Limb (tissue), 2 donors: Measurements from ENCODE around the gene FAM222A.
A peak's percentile ranks its signal among the peaks of the same experiment; 100 is the strongest.

Experiments used
- DNase-seq, 2 donors: peaks; one replicate each; pipeline ENCODE4 v3.0.0-alpha.2; 2016; ENCODE audit errors: extremely low spot score in 2 of 2

Gene FAM222A

DNA sequence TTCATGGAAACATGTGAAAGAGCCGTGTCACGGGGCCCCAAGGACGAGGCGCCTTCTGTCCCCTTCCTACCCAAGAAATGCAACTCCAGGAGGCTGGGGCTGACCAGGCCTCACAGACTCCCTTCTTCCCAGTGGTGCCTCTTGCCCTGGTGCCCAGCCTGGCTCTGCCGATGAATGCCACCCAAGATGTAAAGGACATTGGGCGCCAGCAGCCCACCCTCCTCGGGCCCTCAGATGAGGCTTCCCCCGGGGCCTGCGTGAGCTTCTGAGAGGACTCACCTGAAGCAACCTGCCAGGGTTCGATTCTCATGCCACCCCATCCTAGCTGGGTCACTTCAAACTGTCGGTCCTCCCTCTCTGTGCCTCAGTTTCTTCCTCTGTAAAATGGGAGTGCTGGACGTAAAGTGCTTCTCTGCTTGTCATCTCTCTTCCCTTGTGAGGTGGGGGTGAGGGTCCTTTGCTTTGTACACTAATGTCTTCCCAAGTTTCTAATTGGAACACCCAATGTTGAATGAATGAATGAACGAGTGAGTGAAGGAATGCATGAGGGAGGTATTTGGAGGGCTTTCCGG lies 10.8 kb downstream of the FAM222A start:
- DNase-seq = no peak

DNA sequence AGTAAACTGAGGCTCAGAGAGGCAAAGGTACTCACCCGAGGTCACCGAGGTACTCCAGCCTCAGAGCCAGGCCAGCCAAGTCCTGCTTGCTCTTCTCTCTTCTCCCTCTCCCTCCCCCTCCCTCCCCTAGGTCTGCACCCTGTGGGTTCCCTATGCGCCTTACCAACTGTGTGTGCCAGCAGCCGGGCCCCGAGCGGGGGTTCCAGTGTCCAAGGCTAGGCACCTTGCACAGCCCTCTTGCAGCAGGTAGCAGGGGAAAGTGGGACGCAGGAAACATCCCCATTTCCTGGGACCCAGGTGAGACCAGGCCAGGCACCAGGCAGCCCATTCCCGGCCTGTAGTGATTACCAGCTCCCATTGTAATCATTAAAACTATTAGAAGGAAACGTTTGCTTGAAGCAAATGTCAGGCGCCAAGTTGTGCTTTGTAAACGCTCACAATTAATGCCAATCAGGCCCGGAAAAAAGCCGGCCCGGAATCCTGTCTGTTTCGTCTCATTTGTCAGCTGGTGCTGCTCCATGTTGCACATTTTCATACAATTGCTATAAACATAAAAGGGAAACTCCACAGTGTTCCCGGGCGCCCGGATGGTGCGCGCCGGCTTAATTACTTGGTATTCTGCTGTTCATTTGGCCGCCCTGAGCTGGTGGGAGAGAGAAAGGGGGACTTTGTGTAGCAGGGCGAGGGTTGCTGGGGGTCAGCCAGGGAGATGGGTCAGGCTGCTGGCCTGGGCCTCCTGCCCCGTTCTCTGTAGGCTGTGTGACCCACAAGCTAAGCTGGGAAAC lies 11.9 kb downstream of the FAM222A start:
- peak in 1 of 2 donors; percentile 36 for DNase-seq

DNA sequence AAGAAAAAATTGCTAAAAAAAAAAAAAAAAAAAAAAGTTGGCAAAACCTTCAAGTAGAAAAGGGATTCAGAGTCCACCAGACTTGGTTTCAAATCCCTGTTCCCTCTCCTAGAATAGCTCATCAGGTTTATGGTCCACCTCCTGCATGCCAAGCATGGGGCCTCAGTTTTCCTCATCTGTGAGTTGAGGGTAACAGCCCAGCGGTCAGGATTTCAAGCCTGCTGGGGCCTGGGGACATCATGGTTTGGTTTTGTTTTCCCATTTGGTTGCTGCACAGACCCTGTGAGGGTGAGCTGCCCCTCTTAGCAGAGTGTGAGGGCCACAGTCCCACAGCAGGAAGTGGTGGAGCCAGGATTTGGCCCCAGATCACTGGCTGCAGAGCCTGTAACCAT lies 12.5 kb downstream of the FAM222A start:
- no peak for DNase-seq

DNA sequence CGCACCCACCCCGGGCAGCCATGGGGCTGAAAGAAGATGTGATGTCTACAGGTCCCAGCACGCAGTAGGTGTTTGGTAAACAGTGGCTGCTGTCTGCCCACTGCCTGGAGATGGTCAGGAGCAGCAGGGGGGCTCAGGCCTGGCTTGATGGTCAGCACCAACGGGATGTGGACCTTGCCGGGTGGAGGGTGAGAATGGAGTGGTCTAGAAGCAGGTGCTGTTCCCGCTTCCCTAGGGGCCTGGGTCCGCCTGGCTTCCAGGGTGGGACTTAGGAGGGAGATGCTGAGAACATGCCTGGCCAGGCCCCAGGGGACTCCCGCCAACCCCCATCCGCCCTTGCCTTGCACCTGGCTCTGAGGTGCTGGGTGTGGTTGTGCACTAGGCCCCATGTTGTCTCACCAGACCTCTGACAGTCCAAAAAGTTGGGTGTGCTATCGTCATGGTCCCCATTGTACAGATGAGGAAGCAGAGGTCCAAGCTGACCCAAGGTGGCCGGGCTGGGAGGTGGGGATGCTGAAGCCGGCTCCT lies 12.9 kb downstream of the FAM222A start:
- DNase-seq = peak in 1 of 2 donors; percentile 33

DNA sequence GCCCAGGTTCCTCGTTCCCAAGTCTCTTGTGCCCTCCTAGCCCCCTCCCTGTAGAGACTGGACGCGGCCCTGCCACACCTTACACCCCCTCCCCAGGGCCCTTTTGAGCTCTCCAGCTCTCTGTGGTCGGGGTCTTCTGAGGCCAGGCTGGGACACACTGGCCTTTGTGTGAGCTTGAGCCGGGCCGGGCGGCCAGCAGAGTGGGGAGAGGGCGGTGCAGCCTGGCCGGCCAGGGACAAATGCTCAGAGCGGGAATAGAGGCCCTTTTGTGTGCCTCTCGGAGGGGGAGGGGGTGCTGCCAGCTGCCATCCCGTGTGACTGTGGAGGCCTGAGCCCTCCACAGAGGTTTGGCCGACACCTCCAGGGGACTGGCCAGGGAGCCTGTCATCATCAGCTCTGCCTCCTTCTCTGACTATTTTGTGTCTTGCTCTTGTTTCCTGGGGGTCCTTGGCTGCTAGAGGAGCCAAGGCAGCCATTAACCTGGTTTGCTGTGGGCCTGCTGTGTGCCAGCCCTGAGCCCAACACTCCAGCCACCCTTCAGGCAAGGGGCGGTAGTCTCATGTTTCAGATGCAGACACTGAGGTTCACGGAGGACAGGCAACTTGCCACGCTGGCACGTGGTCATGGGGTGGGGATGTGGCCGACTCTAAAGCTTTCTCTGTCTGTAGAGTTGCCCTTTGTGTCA lies 13.6 kb downstream of the FAM222A start:
- peak; percentile 21 to 68 for DNase-seq

DNA sequence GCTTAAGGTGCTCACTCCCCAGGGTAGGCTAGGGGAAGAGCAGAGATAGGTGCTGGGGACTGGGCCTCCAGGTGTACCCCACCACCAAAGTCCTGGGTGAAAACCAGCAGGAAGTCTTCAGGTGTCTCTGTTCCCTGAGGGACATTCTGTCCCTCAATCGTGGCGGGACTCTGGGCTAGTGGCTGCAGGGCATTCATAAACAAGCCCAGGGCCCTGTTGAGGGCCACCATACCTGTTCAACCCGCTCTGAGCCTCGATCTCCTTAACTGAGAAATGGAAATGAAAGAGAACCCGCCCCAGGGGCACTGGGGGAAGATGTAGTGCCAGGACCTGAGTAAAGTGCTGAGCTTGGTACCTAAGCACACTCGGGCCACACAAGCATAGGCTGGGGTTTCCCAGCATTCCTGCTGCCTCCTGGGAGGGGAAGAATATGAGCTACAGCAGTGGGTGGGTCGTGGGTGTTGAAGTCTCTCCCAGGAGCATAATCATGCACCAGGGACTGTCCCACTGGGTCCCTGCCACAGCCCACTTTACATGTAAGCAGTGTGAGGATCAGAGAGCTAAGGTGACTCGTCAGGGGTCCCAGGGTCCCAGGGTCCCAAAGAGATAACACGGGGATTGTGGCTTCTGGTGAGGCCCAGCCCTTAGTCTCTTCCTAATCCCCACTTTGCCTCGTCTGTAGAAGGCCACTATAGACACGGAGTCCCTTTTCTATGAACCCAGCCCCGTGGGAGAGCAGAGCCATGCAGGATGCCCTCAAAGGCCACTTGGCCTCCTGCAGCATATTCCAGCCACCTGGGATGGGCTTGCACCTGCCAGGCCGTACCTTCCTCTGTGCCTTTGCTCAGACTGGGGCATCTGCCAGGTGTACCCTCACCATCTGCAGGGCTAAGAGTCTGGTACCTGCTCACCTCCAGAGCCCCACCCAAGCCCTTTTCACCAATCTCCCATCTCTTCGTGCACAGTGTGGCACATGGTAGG lies 14.4 kb downstream of the FAM222A start:
- peak in 1 of 2 donors; percentile 20 for DNase-seq

DNA sequence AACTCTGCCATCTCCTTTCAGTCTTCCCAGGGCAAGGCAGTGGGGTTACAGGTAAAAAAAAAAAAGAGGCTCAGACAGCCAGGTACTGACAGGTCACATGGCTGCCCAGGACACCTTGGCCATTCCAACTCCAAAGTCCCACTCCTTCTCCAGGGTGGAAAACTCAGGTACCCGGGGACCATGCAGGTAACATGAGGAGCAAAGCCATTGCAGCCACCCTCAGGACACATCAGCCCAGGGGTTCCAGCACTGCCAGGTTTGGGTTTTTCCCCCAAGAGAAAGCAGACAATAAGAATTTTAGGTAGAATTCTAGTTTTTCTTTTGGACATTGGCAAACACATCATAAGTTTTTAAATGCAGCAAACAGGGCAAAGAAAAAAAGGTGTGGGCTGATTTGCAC lies 15.3 kb downstream of the FAM222A start:
- DNase-seq = no peak

DNA sequence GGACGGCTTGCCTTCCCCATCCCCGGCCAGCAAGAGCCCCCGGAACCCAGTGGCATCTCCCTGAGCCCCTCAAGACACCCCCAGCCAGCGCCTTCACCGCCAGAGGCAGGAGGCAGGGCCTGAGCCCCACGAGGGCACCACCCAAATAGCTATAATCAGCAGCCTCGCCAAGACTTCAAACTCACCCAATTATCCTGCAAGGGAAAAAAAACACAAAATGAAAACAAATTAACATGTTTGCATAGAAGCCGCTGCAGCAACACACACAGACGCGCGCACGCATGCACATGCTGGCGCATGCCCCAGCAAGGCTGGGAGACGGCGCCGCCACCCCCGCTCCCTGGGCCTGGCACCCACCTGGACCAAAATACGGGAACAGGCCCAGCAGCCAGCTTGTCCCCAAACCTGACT lies 15.8 kb downstream of the FAM222A start:
- DNase-seq = peak in 1 of 2 donors; percentile 24

DNA sequence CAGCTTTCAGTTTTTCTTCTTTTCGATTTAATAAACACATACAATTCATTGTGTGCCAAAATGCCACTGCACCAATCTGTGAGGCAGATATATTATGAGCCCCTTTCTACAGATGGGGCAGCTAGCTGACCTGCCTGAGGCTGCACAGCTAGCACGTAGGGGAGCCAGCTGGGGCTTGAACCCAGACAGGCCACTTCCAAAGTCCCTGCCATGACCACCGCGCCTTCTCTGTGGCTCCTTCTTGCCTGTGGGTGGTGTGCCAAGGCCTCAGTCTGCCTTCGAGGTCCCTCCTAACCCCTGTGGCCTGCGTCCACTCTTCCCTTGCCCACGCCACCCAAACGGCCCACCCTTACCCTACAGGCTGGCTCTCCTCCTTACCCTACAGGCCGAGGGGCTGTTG lies 16.2 kb downstream of the FAM222A start:
- DNase-seq = peak in 1 of 2 donors; percentile 15

DNA sequence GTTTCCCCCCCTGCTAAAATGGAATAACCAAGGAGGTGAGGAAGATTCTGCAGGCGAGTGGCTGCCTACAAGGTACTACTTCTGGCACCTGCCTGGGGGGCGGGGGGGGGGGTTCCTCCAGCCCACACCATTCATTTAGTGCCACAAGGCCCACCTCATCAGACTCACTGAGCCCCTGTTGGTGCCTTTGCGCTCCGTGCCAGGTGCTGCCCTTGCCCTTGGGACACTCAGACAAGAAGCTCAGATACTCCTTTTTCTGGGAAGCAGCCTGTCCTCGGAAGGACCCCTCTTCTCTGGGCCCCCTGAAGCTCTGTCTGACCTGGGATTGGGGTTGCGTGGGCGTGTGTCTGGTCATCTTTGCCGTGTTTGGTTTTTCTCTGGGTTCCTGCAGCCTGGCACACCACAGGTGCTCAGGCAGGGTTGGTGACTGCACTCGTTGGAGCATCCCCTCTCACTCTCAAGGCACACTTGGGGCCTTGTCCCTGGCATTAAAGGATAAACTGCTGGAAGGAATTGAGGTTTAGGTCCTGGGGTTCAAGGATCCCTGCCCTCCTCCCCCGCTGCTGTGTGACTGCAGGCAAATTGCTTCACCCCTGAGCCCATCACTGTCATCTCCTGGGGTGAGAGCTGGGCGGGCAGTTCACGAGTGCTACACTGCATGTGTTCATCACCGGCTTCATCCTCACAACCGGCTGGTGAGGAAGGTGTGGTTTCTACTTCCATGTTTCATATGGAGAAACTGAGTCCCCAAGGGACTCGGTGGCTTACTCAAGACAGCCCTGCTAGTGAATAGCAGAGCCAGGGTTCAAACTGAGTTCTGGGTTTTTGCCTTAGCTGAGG lies 16.9 kb downstream of the FAM222A start:
- peak in 1 of 2 donors; percentile 26 for DNase-seq

DNA sequence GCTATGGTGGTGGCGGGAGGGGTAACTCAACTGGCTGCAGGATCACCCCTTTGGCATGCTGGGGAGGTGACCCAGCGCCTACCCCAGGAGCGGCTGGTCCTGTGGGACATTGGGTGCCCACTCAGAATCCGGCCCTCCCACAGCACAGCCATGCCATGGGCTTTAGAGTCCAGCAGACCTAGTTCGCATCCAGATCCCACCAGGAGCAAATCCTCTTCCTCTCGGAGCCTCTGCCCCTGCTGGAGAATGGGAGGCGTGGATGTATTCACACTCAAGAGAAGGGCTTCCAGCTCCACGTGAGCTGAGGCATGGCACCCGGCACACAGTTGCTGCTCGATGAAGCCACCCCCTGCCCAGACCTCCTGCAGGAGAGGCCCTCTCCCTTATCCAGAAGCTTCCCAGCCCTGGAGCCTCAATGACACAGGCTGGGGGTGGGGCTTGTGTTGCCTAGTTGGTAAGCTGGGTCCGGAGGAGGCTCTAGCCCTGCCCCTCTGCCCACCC lies 17.7 kb downstream of the FAM222A start:
- DNase-seq = peak in 1 of 2 donors; percentile 18

DNA sequence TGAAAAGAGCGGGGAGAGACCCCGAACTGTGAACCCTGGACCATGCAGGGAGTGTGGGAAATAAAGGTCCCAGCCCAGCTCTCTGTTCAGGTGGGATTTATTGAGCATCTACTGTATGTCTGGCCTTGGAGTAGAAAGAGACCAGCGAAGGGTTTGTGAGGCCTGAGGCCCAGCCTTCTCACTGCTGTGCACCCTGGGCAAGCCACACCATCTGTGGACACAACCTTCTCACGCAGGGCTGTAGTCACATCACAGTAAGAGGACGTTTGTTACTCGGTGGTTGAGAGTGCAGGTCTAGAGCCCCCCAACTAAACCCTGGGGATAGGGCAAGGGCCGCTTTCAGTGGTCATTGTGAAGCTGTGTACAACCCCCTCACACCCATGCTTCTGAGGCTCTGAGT lies 18.2 kb downstream of the FAM222A start:
- peak in 1 of 2 donors; percentile 12 for DNase-seq

DNA sequence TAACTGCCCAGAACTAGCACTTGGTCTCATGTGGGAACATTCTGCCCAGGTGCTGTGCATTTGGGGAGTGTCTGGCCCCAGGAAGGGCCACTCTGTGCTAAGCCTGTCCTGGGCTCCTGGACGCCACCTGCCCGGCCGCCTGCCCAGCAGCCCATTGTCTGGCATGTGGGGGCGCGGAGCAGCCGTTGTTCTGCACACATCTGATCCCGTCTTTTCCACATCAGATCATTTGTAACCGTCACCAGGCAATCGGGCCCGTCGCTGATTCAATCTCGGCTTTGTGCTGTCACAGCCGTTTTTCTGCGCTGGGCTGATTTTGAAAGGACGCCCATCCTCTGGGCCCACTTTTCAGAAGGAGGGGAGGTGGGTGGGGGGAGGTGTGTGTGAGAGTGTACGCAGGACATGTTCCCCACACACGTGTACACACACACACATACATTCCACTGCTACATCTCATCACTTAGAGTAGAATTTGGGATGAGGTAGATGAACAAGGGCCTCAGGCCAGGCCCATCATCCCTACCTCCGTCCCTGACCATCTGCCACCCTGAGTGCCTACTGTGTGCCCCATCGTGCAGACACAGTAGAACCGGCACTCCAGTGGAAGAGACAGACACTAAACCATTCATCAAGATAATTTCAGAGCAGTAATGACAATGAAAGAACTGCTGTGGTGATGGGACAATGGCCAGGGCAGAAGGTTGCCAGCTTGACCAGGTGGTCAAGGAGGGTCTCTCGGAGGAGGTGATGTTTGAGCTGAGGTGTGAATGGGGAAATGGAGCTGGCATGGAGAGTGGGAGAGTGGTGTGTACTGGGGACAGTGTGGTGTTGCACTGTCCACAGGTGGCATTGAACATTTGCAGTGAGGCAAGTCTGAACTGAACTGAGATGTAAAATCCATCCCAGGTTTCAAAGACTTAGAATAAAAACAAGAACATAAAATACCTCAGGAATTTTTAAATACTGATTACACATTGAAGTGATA lies 19.0 kb downstream of the FAM222A start:
- peak in 1 of 2 donors; percentile 32 for DNase-seq

DNA sequence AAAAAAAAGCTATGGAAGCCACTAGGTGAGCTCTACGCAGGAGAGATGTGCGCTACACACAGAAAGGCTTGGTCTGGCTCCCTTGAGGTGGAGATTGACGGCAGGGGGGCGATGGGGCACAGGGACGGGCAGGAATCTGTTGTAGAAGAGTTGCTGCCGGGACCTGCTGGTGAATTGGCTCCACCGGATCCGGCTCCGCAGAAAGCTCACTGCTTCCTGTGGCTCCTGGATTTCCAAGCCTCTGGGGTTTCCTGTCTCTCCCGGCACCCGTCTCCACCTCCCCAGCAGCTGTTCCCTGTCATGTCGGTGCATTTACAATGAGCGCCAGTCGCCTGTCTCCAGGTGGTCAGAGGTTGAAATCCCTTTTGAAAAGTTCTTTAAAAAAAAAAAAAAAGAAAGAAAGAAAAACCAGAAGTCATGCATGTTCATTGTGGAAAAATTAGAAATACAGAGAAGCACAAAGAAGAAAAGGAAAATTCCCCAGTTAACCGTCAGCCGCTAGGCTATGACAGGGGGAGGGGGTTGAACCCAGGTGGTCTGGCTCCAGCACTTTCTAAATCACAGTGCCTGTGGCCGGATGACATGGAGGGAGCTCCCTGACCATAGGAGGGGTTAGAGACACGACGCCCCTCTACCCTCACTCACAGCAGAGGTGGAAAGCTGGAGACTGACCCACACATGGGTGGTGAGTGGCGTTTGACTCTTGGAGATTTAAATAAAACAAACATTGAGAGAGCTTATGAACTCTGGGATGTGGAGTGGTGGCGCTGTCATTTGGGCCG lies 20.8 kb downstream of the FAM222A start:
- peak in 1 of 2 donors; percentile 36 for DNase-seq

DNA sequence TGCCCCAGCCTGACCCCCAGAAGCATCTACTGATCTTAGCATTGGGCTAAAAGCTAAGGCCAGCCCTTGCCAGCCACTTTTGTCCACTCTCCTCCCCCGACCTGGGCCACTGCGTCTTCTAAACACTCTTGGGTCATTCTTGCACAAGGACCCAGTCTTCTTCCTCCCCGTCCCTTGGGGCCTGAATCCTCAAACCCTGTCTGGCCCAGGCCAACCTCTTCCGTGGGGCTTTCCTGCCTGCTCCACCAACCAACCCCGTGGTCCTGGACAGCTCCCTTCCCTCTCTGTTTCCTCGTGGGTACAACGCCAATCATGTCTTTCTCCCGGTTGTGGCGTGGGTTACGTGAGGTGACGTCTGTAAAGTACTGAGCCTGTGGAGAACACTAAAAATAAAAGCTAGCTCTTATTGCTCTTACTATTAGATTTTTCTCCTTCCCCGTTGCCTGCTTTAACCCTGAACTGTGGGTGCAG lies 21.5 kb downstream of the FAM222A start:
- peak in 1 of 2 donors; percentile 14 for DNase-seq

DNA sequence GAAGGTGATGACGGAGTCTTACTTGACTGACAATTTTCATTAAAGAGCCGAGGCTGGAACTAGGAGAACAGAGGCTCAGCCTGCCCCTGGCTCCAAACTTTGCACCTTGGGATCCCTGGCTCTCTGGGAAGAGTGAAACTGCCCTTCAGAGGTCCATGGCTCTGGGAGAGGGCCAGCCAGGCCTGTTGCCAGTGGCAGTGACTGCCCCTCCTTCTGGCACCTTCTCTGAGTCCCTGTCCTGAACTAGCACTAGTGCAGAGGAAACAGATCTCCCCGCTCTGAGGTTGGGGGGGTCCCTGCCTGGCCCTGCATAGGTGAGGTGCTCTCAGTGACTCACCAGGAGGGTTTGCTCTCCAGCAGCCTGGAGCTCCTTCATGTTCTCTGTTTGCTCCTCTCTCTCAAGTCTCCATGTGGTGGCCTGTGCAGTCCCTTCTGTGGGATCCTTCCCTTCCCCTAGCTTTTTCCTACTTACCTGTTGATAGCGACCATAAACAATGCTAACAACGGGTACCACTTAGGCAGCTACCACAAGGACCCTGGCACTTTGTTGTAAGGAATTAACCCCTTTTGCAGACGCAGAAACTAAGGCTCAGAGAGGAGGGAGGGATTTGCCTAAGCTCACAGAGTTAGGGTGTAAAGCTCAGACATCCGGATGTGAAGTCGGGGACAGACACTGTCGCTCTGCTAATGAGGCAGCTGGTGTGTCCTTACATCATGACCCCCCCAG lies 22.4 kb downstream of the FAM222A start:
- peak in 1 of 2 donors; percentile 22 for DNase-seq

DNA sequence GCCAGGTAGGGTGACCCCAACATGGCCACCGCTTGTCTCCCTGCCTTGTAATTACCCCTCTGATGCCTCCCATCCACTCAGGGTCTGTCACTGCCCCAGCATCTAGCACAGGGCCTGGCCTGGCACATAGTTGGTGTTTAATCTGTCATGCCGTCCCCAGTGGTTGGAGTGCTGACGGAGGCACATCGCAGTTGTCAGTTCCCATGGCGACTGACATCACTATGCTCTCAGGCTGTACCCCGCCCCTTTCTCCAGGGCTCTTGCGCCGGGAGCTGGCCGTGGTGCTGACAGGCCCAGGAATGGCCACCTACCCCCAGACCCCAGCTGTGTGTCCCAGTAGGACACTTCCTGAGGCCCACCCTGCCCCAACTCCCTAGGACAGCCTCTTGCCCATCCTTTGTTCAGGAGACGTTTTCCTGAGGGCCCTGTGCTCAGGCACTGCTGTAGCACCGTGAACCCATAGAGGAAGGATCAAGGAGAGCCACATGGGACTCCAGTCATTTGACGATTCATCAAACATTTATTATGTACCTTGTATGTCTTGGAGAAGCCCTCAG lies 23.0 kb downstream of the FAM222A start:
- peak; percentile 75 to 80 for DNase-seq
